GM18508 (cell line): Measurements from ENCODE around the gene ZFYVE27.
A peak's percentile ranks its signal among the peaks of the same experiment; 100 is the strongest.
"Not testable (repeated sequence)": the region's sequence is repeated elsewhere in the genome, so short reads cannot be mapped to it uniquely, and the experiment has no call there.

Source experiments
- ATAC-seq: cut with Tn5 transposase; IDR thresholded peaks from one replicate; pipeline ENCODE4 v1.9.1; 2021; ENCODE audit warnings: moderate number of reproducible peaks; ENCODE audit not compliant: insufficient read depth, unreplicated experiment

Gene ZFYVE27

GRCh38 chr10:97736902-97737769 lies at the start of gene ZFYVE27:
ZFYVE27 (plus strand) TSS chr10:97737128; CDS start chr10:97738478, 1,350 bp downstream.
- peak; percentile 53 for ATAC-seq

GRCh38 chr10:97687785-97688781 lies 48.8 kb upstream of the ZFYVE27 start:
- ATAC-seq = no peak

GRCh38 chr10:97689559-97690020 lies 47.3 kb upstream of the ZFYVE27 start:
- ATAC-seq = no peak

DNA sequence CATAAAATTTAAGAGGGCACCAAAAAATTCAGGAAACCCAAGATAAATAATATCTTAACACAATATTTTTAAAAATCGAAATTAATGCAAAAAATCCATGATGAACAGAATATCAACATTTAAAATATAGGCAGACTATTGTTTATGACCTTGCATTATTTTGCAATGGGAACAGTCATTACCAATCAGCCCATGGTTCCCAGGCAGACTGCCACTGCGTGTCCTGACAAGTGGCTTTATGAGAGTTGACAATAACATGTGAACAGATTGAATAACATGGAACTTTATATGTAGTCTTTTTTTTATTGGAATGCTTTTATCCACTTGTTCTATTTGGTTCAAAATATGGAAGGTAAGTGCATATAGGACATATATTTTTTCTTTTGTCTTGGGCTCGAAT lies 46.8 kb upstream of the ZFYVE27 start:
- no peak for ATAC-seq

GRCh38 chr10:97698072-97698655 lies 38.8 kb upstream of the ZFYVE27 start:
- not testable (repeated sequence) for ATAC-seq

- ATAC-seq = peak; percentile 68
These were observed 35.4 kb upstream of the ZFYVE27 start for GRCh38 chr10:97701438-97702069.

GRCh38 chr10:97703398-97704067 lies 33.4 kb upstream of the ZFYVE27 start:
- ATAC-seq = no peak

- no peak for ATAC-seq
These were observed 32.6 kb upstream of the ZFYVE27 start for GRCh38 chr10:97704341-97704740.

- no peak for ATAC-seq
These were observed 31.8 kb upstream of the ZFYVE27 start for GRCh38 chr10:97705006-97705670.

- no peak for ATAC-seq
These were observed 29.6 kb upstream of the ZFYVE27 start for GRCh38 chr10:97707134-97707861.

- no peak for ATAC-seq
These were observed 28.8 kb upstream of the ZFYVE27 start for GRCh38 chr10:97708167-97708566.

DNA sequence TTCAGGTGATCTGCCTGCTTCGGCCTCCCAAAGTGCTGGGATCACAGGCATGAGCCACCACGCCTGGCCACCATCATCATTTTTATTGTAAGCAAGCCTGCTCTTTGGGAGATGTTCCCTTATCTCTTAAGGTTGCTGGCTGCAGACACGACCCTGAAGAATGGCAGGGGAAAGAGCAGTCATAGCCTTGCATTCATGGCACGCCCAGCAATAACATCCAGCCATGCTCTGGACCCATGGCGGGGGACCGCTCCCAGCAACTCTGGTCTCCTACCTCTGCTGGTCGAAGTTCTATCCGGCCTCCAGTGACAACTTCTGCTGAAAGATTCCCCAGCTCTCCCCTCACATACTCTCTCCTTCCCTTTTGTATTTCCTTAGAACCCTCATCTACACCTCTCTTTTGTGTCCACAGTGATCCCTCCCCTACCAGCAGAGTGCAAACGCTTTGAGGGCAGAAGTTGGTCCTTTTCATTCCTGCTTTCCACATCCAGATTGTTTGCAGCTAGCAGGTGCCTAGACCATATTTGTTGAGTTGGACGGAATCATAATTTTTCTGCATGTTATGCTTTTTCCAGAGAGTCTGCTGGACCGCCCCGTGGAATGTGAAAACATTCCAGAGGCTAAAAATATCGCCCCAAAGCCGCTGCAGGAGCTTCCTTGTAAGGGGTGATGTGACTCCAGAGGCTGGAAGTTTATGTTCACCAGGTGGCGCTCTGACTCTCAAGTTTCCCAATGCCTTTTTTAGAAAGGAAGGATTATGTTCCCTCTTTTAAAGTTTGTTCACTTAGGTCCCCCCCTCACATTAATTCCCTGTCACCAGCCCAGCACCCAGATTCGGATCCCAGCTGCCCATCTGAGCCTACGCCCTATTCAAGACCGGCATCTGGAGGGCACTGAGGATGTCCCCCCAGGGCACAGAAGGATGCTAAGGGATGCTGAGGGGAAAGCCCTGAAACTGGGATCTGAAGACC lies 27.7 kb upstream of the ZFYVE27 start:
- no peak for ATAC-seq

- ATAC-seq = no peak
These were observed 25.0 kb upstream of the ZFYVE27 start for GRCh38 chr10:97711640-97712572.

- no peak for ATAC-seq
These were observed 23.5 kb upstream of the ZFYVE27 start, which contains the start of gene MARVELD1 for GRCh38 chr10:97713339-97713825. MARVELD1 (plus strand) TSS chr10:97713730; CDS start chr10:97713877, 147 bp downstream.

DNA sequence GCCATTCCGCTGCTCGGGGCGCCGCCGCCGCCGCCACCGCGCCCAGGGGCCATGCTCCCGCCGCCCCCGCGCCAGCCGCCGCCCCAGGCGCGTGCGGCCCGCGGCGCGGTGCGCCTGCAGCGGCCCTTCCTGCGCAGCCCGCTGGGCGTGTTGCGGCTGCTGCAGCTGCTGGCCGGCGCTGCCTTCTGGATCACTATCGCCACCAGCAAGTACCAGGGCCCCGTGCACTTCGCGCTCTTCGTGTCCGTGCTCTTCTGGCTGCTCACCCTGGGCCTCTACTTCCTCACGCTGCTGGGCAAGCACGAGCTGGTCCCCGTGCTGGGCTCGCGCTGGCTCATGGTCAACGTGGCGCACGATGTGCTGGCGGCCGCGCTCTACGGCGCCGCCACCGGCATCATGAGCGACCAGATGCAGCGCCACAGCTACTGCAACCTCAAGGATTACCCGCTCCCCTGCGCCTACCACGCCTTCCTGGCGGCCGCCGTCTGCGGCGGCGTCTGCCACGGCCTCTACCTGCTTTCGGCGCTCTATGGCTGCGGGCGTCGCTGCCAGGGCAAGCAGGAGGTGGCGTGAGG lies 23.0 kb upstream of the ZFYVE27 start:
- ATAC-seq = no peak
